ENCODE results near the gene SLC24A3. TPM values are rescaled to one million over a fixed set of nuclear protein-coding genes. Genes with fewer than 3 reads are reported as not detected.

Gene SLC24A3
- total RNA-seq, 1 experiment from 2014 or later: 0.14 TPM

- peaks cover 14% of the 10 kb centered on the region for H3K27me3 Mint-ChIP-seq (ENCODE audit: insufficient read depth, unreplicated experiment)
- no peak overlapping the region for H3K4me3 ChIP-seq (ENCODE audit: low read depth, low read length)
- POLR2A ChIA-PET: no interaction called here
- no peaks in the 10 kb centered on the region for H3K9me3 Mint-ChIP-seq (ENCODE audit: unreplicated experiment)
- no peaks in the 10 kb centered on the region for H3K36me3 Mint-ChIP-seq (ENCODE audit: insufficient read depth, unreplicated experiment)
- DNase-seq: no peak
- BruUV-seq (replicated peaks): no TSS peak
- H3K9me3 ChIP-seq: no peaks in the 10 kb centered on the region
- no peaks in the 10 kb centered on the region for H3K4me1 Mint-ChIP-seq (ENCODE audit: low read depth, unreplicated experiment)
- intact Hi-C loops (cut with micrococcal nuclease; ENCODE audit: unreplicated experiment): no loop called here
- no peaks in the 10 kb centered on the region for H3K27me3 ChIP-seq (replicated peaks; ENCODE audit: control insufficient read depth, insufficient read depth, low read length)
- no peak for TF ChIP-seq CTCF (IDR thresholded peaks at IDR 0.05; ENCODE audit: insufficient read depth in 1 of 2, low read depth in 1 of 2, low read length in 1 of 2, severe bottlenecking in 1 of 2, unreplicated experiment in 1 of 2)
- H3K4me3 Mint-ChIP-seq (ENCODE audit: unreplicated experiment): no peak overlapping the region
- no peaks in the 10 kb centered on the region for H3K36me3 ChIP-seq (ENCODE audit: control insufficient read depth, insufficient read depth, low read length)
- CTCF ChIA-PET: no interaction called here
- no peaks in the 10 kb centered on the region for H3K4me1 ChIP-seq
- no peak overlapping the region for H3K27ac Mint-ChIP-seq (ENCODE audit: unreplicated experiment)
Measured at GRCh38 chr20:19498756-19499155, 286.3 kb downstream of the SLC24A3 start.

GRCh38 chr20:19501476-19502115 lies 289.2 kb downstream of the SLC24A3 start:
- no peaks in the 10 kb centered on the region for H3K4me1 Mint-ChIP-seq (ENCODE audit: low read depth, unreplicated experiment)
- Histone ChIP-seq H3K4me3 (ENCODE audit: low read depth, low read length) (no peak overlapping the region), H3K36me3 (ENCODE audit: control insufficient read depth, insufficient read depth, low read length) (no peaks in the 10 kb centered on the region), H3K27me3 (replicated peaks; ENCODE audit: control insufficient read depth, insufficient read depth, low read length) (no peaks in the 10 kb centered on the region), H3K9me3 (no peaks in the 10 kb centered on the region), H3K4me1 (no peaks in the 10 kb centered on the region)
- BruUV-seq (replicated peaks): no TSS peak
- no peaks in the 10 kb centered on the region for H3K36me3 Mint-ChIP-seq (ENCODE audit: insufficient read depth, unreplicated experiment)
- H3K9me3 Mint-ChIP-seq (ENCODE audit: unreplicated experiment): no peaks in the 10 kb centered on the region
- no peak for TF ChIP-seq CTCF (IDR thresholded peaks at IDR 0.05; ENCODE audit: insufficient read depth in 1 of 2, low read depth in 1 of 2, low read length in 1 of 2, severe bottlenecking in 1 of 2, unreplicated experiment in 1 of 2)
- ChIA-PET POLR2A (no interaction called here), CTCF (no interaction called here)
- H3K27me3 Mint-ChIP-seq (ENCODE audit: insufficient read depth, unreplicated experiment): peaks cover 15% of the 10 kb centered on the region
- no peak overlapping the region for H3K4me3 Mint-ChIP-seq (ENCODE audit: unreplicated experiment)
- intact Hi-C loops (cut with micrococcal nuclease; ENCODE audit: unreplicated experiment): no loop called here
- H3K27ac Mint-ChIP-seq (ENCODE audit: unreplicated experiment): no peak overlapping the region
- no peak for DNase-seq

GRCh38 chr20:19502169-19502568 lies 289.7 kb downstream of the SLC24A3 start:
- no peak for TF ChIP-seq CTCF (IDR thresholded peaks at IDR 0.05; ENCODE audit: insufficient read depth in 1 of 2, low read depth in 1 of 2, low read length in 1 of 2, severe bottlenecking in 1 of 2, unreplicated experiment in 1 of 2)
- H3K27me3 ChIP-seq (replicated peaks; ENCODE audit: control insufficient read depth, insufficient read depth, low read length): no peaks in the 10 kb centered on the region
- peaks cover 15% of the 10 kb centered on the region for H3K27me3 Mint-ChIP-seq (ENCODE audit: insufficient read depth, unreplicated experiment)
- intact Hi-C loops (cut with micrococcal nuclease; ENCODE audit: unreplicated experiment): no loop called here
- DNase-seq: no peak
- ChIA-PET CTCF (no interaction called here), POLR2A (no interaction called here)
- no TSS peak for BruUV-seq (replicated peaks)
- no peak overlapping the region for H3K4me3 ChIP-seq (ENCODE audit: low read depth, low read length)
- no peak overlapping the region for H3K27ac Mint-ChIP-seq (ENCODE audit: unreplicated experiment)
- H3K4me3 Mint-ChIP-seq (ENCODE audit: unreplicated experiment): no peak overlapping the region
- no peaks in the 10 kb centered on the region for H3K9me3 Mint-ChIP-seq (ENCODE audit: unreplicated experiment)
- H3K4me1 ChIP-seq: no peaks in the 10 kb centered on the region
- H3K36me3 Mint-ChIP-seq (ENCODE audit: insufficient read depth, unreplicated experiment): no peaks in the 10 kb centered on the region
- no peaks in the 10 kb centered on the region for H3K9me3 ChIP-seq
- no peaks in the 10 kb centered on the region for H3K4me1 Mint-ChIP-seq (ENCODE audit: low read depth, unreplicated experiment)
- H3K36me3 ChIP-seq (ENCODE audit: control insufficient read depth, insufficient read depth, low read length): no peaks in the 10 kb centered on the region
